AG08396 (cell line): ENCODE data around the gene PIGQ.

Experiments used
- DNase-seq: peaks from one replicate; pipeline ENCODE4 v3.0.0; 2012; ENCODE audit warnings: low spot score, mixed read lengths

PIGQ gene

DNA sequence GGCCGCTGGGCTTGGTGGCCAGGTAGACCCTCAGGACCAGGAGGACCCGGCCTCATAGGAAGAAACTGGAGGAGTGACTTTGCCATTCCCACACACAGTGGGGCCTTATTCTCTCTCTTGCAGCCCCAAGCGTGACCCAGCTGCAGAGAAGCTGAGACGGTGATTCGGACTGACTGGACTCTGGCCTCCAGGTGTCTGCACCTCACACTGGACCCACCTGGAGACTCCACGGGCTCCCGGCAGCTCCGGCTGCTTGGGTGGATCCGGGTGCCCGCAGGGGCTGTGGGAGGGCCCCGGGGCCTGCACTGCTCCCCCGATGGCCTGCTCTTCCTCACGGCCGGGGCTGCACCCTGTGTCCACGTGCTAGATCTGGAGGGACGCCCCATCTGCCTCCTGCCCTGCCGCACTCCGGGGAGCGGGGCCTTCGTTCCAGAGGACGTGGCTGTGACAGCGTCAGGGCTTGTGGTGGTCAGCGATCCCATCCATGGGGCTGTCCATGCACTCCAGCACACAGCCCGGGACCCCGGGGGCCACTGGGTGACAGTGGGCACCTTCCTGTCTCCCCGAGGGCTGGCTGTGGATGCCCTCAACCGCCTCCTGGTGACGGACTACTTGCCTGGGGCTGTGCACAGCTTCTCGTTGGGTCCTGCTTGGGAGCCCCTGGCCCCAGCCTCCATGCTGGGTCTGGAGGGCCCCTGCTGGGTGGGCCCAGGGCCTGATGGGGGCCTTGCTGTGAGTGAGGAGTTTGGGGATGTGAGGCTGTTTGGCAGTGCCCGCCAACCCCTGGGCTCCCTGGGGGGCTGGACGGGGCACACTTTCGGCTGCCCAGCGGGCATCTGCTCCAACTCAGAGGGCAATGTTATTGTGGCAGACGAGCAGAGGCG lies 2.2 kb upstream of the PIGQ start:
- DNase-seq: no peak

DNA sequence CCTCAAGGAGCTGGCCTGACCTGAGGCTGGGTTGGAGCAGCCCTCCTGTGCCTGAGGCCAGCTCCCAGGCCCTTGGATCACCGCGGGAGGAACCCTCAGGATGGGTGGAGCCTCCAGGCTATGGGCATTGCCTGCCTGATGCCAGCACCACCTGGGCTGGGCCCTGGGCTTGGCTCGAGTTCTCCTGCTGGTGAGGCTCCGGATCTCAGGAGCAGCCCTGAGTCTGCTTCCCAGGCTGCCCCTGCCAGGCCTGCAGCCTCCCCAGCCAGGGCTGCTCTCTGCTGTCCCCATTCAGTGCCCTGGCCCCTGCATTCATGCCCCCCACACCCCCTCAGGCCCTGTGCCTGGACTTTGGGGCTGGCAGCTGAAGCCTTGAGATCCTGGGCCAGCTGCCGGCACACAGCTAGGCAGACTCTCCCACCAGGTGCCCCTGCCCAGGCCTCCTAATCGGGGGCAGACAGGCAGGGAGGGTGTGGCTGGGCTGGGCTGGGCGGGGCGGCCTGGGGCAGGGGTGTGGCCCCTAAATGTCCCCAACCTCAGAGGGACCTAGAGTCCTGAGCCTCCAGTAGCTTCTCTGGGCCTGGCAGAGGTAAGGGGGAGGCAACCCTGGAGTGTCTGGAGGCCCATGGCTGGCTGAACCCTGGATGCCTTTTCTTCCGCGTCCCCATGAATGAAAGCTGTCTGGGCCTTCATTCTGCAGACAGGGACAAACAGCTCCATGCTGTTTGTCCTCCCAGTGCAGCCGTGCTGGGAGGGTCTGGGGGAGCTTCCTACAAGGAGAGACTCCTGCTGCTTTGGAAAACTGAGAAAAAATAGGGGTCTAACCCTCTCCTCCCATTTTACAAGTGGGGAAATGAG lies 1.1 kb upstream of the PIGQ start:
- no peak for DNase-seq

GRCh38 chr16:572865-573650 lies 3.3 kb downstream of the PIGQ start:
- DNase-seq: no peak

GRCh38 chr16:574021-574760 lies 4.4 kb downstream of the PIGQ start:
- DNase-seq: no peak

- no peak for DNase-seq
Observed at GRCh38 chr16:575354-576196, 5.8 kb downstream of the PIGQ start.

- no peak for DNase-seq
Observed at GRCh38 chr16:576197-576822, 6.5 kb downstream of the PIGQ start.

GRCh38 chr16:576823-577201 lies 7.0 kb downstream of the PIGQ start:
- DNase-seq: no peak

DNA sequence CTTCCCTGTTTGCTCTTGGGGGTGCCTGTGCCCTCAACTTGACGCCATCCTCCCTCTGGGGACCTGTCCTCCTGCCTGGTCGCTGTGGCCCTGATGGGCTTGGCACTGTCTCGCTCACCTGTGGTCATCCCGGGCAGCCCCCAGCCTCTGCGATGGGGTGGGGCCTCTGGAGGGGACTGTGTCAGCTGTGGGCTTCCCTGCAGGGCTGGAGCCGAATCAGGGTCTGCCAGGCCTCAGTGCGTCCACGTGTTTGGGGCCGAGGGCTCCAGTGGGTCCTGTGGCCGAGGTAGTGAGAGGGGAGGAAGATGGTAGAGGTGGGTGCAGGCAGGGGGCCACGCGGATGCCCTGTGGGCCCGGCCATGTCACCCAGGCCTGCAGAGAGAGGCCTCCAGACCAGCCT lies 8.0 kb downstream of the PIGQ start:
- DNase-seq: no peak

- no peak for DNase-seq
Observed at GRCh38 chr16:578232-578869, 8.6 kb downstream of the PIGQ start.

GRCh38 chr16:578870-579405 lies 9.2 kb downstream of the PIGQ start:
- peak; percentile 77 for DNase-seq

GRCh38 chr16:580141-580945 lies 10.6 kb downstream of the PIGQ start:
- DNase-seq: no peak

DNA sequence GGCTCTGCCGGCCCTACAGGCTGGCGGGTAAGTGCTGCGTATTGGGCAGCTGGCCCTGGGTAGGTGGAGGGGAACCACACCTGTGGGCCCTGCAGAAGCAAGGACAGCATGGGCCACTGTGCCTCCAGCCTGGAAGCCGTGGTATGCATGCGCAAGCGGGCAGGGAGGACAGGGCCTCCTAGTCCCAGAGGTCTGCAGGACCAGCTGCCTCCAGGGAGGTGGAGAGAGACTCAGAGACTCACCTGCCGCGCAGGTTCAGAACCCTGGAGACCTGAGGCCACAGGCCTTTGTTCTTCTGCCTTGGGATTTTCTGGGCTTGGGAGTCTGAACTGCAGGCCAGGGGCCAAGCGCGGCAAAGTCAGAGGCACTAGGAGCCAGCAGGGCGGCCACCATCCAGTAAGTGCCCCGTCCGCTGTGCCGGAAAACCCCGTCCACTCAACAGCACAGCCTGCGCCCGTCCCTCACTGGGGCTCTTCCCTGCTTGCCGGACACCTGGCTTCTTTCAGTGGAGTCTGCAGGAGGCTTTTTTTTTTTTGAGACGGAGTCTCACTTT lies 11.3 kb downstream of the PIGQ start:
- no peak for DNase-seq

DNA sequence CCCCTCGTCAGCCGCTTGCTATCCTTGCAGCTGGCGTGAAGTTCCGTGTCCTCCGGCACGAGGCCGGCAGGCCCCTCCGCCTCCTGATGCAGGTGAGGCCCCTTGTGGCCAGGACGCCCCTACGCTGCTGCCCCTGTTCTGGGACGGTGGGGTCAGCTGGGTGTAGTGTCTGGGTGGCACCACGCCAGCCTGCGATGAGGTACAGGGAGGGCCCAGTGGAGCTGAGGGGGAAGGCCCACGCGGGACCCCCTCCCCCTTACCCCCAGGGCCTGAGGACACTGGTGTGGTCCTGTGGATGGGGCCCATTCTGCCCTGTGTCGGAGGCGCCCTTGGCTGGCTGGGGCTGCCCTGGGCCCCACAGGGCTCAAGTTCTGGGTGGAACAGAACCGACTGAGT lies 12.4 kb downstream of the PIGQ start:
- DNase-seq: no peak

DNA sequence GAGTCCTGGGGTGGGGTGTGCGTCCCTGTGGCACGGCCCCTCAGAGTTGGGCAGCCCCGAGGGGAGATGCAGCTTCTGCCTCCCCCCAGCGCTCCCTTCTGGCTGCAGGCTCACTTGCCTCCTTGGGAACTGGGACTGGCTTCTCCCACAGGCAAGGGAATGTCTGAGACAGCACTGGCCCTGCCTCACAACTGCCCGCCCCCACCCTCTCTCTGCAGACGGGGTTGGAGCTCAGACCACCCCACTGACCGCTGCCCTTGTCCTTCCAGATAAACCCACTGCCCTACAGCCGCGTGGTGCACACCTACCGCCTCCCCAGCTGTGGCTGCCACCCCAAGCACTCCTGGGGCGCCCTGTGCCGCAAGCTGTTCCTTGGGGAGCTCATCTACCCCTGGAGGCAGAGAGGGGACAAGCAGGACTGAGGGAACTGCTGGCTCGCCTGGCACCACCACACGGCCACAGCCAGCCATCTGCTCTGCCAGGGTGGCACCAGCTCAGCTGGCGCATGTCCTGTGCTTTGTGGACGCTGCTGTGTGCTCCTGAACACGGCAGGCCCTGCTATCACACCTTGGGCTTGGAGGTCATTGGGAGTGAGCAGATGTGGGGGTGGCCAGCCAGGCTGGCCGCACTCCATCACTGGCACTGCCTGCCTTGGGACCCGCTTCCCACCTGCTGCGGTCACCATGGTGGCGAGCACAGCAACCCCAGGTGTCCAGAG lies 13.0 kb downstream of the PIGQ start:
- no peak for DNase-seq

GRCh38 chr16:583470-583814 lies 13.7 kb downstream of the PIGQ start:
- no peak for DNase-seq

GRCh38 chr16:583815-584591 lies 14.2 kb downstream of the PIGQ start:
- no peak for DNase-seq

DNA sequence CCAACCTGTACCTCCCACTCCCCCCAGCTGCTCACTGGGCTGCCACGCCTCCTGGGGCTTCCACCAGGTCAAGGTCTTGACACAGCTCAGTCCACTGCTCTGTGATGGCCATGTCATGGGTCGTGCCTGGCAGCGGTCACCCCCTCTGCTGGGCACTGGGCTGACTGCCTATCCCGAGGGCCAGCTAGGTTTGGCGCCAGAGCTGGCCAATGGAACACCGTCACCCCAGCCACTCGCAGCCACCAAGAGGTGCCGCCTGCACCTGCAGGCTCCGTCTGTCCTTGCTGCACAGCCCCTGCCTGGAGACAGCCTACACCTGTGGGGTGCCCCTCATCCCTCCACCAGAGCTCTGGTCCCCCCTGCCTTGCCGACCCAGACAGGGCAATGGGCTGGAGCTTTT lies 15.6 kb downstream of the PIGQ start:
- DNase-seq: peak; percentile 25
